ENCODE results near the gene ZCCHC24.
A peak's percentile ranks its signal among the peaks of the same experiment; 100 is the strongest.

The ZCCHC24 gene

DNA sequence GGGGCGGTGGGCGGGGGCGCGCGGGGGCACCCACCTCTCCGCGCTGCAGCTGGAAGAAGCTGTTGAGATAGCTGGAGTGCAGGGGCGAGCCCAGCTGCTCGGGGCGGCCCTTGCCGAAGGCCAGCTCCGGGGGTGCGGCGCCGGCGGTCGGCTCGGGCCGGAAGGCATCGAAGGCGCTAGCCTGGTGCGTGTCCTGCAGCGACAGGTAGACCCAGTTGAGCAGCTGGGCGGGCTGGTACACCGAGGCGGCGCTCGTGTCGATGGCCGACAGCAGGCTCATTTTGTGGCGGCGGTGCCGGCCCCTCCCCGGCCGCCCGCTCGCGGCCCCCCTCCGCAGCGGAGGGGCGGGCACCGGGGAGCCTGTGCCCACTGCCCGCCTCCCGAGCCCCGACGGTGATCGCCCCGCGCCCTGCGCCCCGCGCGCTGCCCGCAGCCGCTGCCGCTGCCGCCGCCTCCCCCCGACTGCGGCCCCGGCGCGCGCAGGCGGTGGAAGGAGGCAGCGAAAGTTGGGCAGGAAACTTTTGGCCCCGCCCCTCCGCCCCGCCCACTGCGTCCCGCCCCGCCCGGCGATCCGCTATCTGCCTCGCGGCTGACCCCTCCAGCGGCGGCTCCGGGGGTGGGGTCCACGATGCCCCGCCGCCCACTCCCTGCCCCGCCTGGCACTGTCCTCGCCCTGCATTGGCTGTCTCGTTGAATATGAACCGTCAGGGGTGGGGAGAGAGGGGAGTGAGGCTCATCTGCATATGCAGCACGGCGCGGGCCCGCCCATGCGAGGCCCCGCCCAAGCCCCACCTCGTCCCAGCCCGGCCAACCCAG is at the start of gene ZCCHC24:
ZCCHC24 (minus strand) TSS at position 464 of the 816 bp plus-strand sequence; CDS start at position 280, 184 bp downstream.
- no peak for TF ChIP-seq CTCF (IDR thresholded peaks at IDR 0.05; ENCODE audit: insufficient read depth, missing control alignments)
- FAIRE-seq, result no peak
- peak; percentile 89 for DNase-seq (ENCODE audit: insufficient read length, low spot score)

- FAIRE-seq, result no peak
- no peak for TF ChIP-seq CTCF (IDR thresholded peaks at IDR 0.05; ENCODE audit: insufficient read depth, missing control alignments)
- no peak for DNase-seq (ENCODE audit: insufficient read length, low spot score)
Measured at GRCh38 chr10:79493806-79494205, 48.4 kb upstream of the ZCCHC24 start.

DNA sequence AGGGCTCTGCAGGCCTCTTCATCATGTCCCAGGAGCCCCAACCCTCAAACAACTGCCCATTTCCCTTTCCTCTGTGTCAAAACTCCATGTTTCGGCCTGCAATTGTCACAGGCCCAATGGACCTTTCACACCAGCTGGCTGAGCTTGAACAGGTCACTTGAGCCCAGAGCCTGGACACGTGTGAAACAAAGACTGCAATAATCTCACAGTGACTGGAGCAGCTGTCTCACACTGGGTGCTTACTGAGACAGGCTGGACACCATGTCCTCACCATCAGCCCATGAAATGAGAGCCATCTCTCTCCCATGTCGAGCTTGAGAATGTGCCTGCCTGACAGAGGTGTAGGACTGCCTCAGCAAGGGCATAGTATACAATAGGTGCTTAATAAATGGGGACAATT is 47.4 kb upstream of the ZCCHC24 start:
- TF ChIP-seq CTCF (IDR thresholded peaks at IDR 0.05; ENCODE audit: insufficient read depth, missing control alignments), result no peak
- DNase-seq (ENCODE audit: insufficient read length, low spot score), result no peak
- no peak for FAIRE-seq

- no peak for DNase-seq (ENCODE audit: insufficient read length, low spot score)
- TF ChIP-seq CTCF (IDR thresholded peaks at IDR 0.05; ENCODE audit: insufficient read depth, missing control alignments), result no peak
- FAIRE-seq, result no peak
Measured at GRCh38 chr10:79492256-79492655, 46.8 kb upstream of the ZCCHC24 start.

GRCh38 chr10:79491143-79491835 is 45.9 kb upstream of the ZCCHC24 start:
- TF ChIP-seq CTCF (IDR thresholded peaks at IDR 0.05; ENCODE audit: insufficient read depth, missing control alignments), result no peak
- FAIRE-seq (no peak), DNase-seq (ENCODE audit: insufficient read length, low spot score) (no peak)

- FAIRE-seq (no peak), DNase-seq (ENCODE audit: insufficient read length, low spot score) (no peak)
- TF ChIP-seq CTCF (IDR thresholded peaks at IDR 0.05; ENCODE audit: insufficient read depth, missing control alignments), result no peak
Measured at GRCh38 chr10:79490400-79491142, 45.1 kb upstream of the ZCCHC24 start.

Data from D721Med (cell line).